B cell (primary cell): ENCODE measurements around the gene CNOT6. TPM values are rescaled to one million over a fixed set of nuclear protein-coding genes. Genes with fewer than 3 reads are reported as not detected.

Experiments used
- ATAC-seq: fragments of 200-7000 bp; cut with Tn5 transposase; one replicate; pipeline ENCODE4 v1.10.0; 2021; ENCODE audit warnings: low read depth, mild to moderate bottlenecking, moderate number of reproducible peaks, moderate library complexity
- CTCF ChIA-PET: fragments of 350-600 bp; sonication (Branson Sonifier 250); formaldehyde crosslinking; loops from one replicate; lab custom pipeline; 2021; ENCODE audit warnings: antibody characterized with exemption, inconsistent platforms; lab: Charles Lee
- POLR2A ChIA-PET: fragments of 350-600 bp; sonication (Branson Sonifier 250); formaldehyde crosslinking; loops from one replicate; lab custom pipeline; 2021; ENCODE audit warnings: antibody characterized with exemption; lab: Charles Lee
- DNase-seq: peaks from one replicate; pipeline ENCODE4 v3.0.0; 2013
- H2AFZ ChIP-seq: 2 replicates; pipeline ENCODE4 v1.6.1; 2012; ENCODE audit warnings: mild to moderate bottlenecking, low read depth, low read length; ENCODE audit not compliant: insufficient read depth, poor library complexity, severe bottlenecking
- H3K27ac ChIP-seq, 2 donors: 1 replicate in 1 of 2; 2 replicates in 1 of 2; pipeline ENCODE4 v1.5.1; 2012 to 2013; ENCODE audit warnings: low read length in 2 of 2, mild to moderate bottlenecking in 2 of 2, moderate library complexity in 1 of 2
- H3K27me3 ChIP-seq, 4 experiments: fragments of 200-600 bp in 1 of 4; sonication (generic) in 1 of 4; replicated peaks in 1 of 4; 1 replicate in 2 of 4; 2 replicates in 2 of 4; pipeline versions ENCODE4 v1.6.1 to v1.7.0; 2013 to 2016; ENCODE audit warnings: low read length in 3 of 4, mild to moderate bottlenecking in 2 of 4, mixed read lengths in 1 of 4, moderate library complexity in 1 of 4; ENCODE audit not compliant: insufficient read depth in 4 of 4, control insufficient read depth in 3 of 4; ENCODE audit errors: control extremely low read depth in 1 of 4
- H3K36me3 ChIP-seq, 2 experiments: replicated peaks in 1 of 2; 1 replicate in 1 of 2; 2 replicates in 1 of 2; pipeline versions ENCODE4 v1.6.1 to v1.7.1; 2013; ENCODE audit warnings: low read length in 1 of 2; ENCODE audit not compliant: insufficient read depth in 2 of 2, control insufficient read depth in 1 of 2; ENCODE audit errors: control extremely low read depth in 1 of 2, extremely low read depth in 1 of 2
- H3K4me1 ChIP-seq, 2 donors: fragments of 200-600 bp in 1 of 2; sonication (generic) in 1 of 2; 1 replicate in 1 of 2; 2 replicates in 1 of 2; pipeline versions ENCODE4 v1.5.1 to v1.6.1; 2013 to 2017; ENCODE audit warnings: low read length in 2 of 2; ENCODE audit not compliant: control insufficient read depth in 2 of 2, insufficient read depth in 2 of 2
- H3K4me2 ChIP-seq: replicated peaks from 2 replicates; pipeline ENCODE3; 2012; ENCODE audit warnings: mild to moderate bottlenecking, low read depth, low read length; ENCODE audit not compliant: poor library complexity, severe bottlenecking
- H3K4me3 ChIP-seq, 5 experiments: fragments of 200-600 bp in 1 of 5; sonication (generic) in 1 of 5; 1 replicate in 3 of 5; 2 replicates in 2 of 5; pipeline versions ENCODE4 v1.5.1 to v1.7.0; 2011 to 2016; ENCODE audit warnings: low read length in 4 of 5, mild to moderate bottlenecking in 4 of 5, low read depth in 2 of 5, control low read depth in 1 of 5, moderate library complexity in 1 of 5; ENCODE audit not compliant: insufficient read depth in 1 of 5; ENCODE audit errors: control extremely low read depth in 1 of 5, extremely low read depth in 1 of 5
- H3K79me2 ChIP-seq: fragments of 200-600 bp; sonication (generic); one replicate; pipeline ENCODE4 v1.6.0; 2016; ENCODE audit warnings: low read length; ENCODE audit not compliant: control insufficient read depth, insufficient read depth
- H3K9ac ChIP-seq: fragments of 200-600 bp; sonication (generic); 2 replicates; pipeline ENCODE4 v1.6.1; 2017; ENCODE audit warnings: mild to moderate bottlenecking, low read length, moderate library complexity
- H3K9me3 ChIP-seq, 3 donors: one replicate each; pipeline versions ENCODE4 v1.6.1 to v1.7.1; 2013; ENCODE audit warnings: low read length in 2 of 3; ENCODE audit not compliant: control insufficient read depth in 2 of 3, insufficient read depth in 1 of 3; ENCODE audit errors: control extremely low read depth in 1 of 3
- H4K20me1 ChIP-seq: 2 replicates; pipeline ENCODE4 v1.6.0; 2012; ENCODE audit warnings: mild to moderate bottlenecking, low read length; ENCODE audit not compliant: insufficient read depth, control insufficient read depth, poor library complexity, severe bottlenecking
- H3K27ac Mint-ChIP-seq: one replicate; pipeline ENCODE4 v1.8.0; 2021; ENCODE audit warnings: mixed read lengths
- H3K27me3 Mint-ChIP-seq: one replicate; pipeline ENCODE4 v1.8.0; 2021; ENCODE audit warnings: mixed read lengths
- H3K4me1 Mint-ChIP-seq: one replicate; pipeline ENCODE4 v1.8.0; 2021; ENCODE audit warnings: mixed read lengths
- H3K4me3 Mint-ChIP-seq: one replicate; pipeline ENCODE4 v1.8.0; 2021; ENCODE audit warnings: mixed read lengths
- H3K9me3 Mint-ChIP-seq: one replicate; pipeline ENCODE4 v1.8.0; 2022; ENCODE audit warnings: mixed read lengths; ENCODE audit not compliant: insufficient read depth
- EZH2 ChIP-seq: IDR thresholded peaks from 2 replicates; pipeline ENCODE4 v1.6.1; 2012; ENCODE audit warnings: borderline replicate concordance, low read depth, mild to moderate bottlenecking, moderate library complexity, low read length; ENCODE audit not compliant: insufficient read depth, poor library complexity, severe bottlenecking
- WGBS: methylation state at CpG from one replicate; pipeline ENCODE4 v1.1.5; 2013; ENCODE audit warnings: missing lambda C conversion rate; ENCODE audit not compliant: insufficient coverage; 5-methylcytosine and 5-hydroxymethylcytosine counted together
- intact Hi-C: fragments of 100-400 bp; cut with micrococcal nuclease; formaldehyde crosslinking; loops from one replicate; pipeline ENCODE4 v1.10.0; 2022
- polyA plus RNA-seq: library from polyadenylated mRNA; depleted of rRNA; stranded (reverse); fragments of >200 nt; gene quantifications from 2 replicates; pipeline ENCODE4 v1.2.3, GENCODE V29; 2012
- total RNA-seq, 2 donors: library from RNA; stranded (reverse); fragments of 120-200 nt in 1 of 2; gene quantifications; 1 replicate in 1 of 2; 2 replicates in 1 of 2; pipeline versions ENCODE4 v1.2.3 to v1.2.4, GENCODE V29; 2013 to 2022
- TF ChIP-seq, protein P1 (sequence below): fragments of 200-600 bp; IDR thresholded peaks from one replicate; pipeline ENCODE4 v1.8.0; 2022; ENCODE audit warnings: antibody characterized with exemption, mild to moderate bottlenecking

Gene CNOT6
- total and polyA plus RNA-seq, 2 donors (not counting 1 experiment from before 2014, with no cell fraction given), result 4.3 to 31.1 TPM

DNA sequence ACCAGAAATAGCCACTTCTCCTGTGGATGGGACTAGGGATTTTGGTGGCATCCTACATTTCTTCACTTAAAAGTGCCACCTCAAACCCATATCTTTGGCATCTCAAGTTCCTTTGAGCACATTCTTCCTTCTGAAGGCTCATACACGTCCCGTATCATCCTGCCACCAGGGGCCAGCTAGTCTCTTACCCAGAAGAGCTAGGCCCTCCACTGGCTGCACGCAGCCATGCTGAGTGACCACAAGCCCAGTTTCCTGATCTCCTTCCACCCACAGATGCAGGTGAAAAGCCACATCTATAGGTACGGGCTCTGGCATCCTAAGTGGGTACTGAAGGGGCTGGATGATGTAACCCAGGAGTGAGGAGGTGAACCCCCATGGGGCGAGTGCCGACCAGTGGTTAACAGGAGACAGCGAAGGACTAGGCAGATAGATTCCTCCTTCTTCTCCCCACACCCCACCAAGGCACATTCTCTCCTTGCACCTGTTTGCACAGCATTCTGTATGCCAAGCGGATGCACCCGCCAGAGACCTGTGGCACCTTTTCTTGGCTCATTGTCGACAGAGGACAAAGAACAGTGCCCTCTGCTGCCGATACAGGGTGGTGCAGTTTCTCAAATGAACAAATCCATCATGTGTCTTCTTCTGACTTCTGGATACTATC lies 111.5 kb downstream of the CNOT6 start:
- ChIA-PET CTCF (interaction anchor here (1.6 kb wide), 1 partner anchor 25 kb away, joined by 4 read pairs; no protein-coding TSS in a partner anchor), POLR2A (no interaction called here)
- DNase-seq (peak; percentile 42), ATAC-seq (no peak)
- Mint-ChIP-seq H3K4me1 (no peaks in the 10 kb centered on the region), H3K27me3 (no peaks in the 10 kb centered on the region), H3K27ac (no peak overlapping the region), H3K4me3 (no peak overlapping the region), H3K9me3 (no peaks in the 10 kb centered on the region)
- no peak overlapping the region for H3K9ac ChIP-seq
- no peaks in the 10 kb centered on the region for H3K79me2 ChIP-seq
- intact Hi-C loops, result no loop called here
- no peaks in the 10 kb centered on the region for H3K9me3 ChIP-seq
- no peak overlapping the region for H3K4me3 ChIP-seq
- no peak overlapping the region for H3K27ac ChIP-seq
- no peak overlapping the region for H2AFZ ChIP-seq
- no peak overlapping the region for H3K4me2 ChIP-seq
- 60% methylated on average over 11 of the region's 11 CpGs for WGBS
- H3K36me3 ChIP-seq, result no peaks in the 10 kb centered on the region
- peaks cover 0 to 2% (median 0%) of the 10 kb centered on the region in 4 experiments for H3K27me3 ChIP-seq
- H3K4me1 ChIP-seq, result no peaks in the 10 kb centered on the region
- TF ChIP-seq EZH2, result no peak
- TF ChIP-seq, protein P1, sequence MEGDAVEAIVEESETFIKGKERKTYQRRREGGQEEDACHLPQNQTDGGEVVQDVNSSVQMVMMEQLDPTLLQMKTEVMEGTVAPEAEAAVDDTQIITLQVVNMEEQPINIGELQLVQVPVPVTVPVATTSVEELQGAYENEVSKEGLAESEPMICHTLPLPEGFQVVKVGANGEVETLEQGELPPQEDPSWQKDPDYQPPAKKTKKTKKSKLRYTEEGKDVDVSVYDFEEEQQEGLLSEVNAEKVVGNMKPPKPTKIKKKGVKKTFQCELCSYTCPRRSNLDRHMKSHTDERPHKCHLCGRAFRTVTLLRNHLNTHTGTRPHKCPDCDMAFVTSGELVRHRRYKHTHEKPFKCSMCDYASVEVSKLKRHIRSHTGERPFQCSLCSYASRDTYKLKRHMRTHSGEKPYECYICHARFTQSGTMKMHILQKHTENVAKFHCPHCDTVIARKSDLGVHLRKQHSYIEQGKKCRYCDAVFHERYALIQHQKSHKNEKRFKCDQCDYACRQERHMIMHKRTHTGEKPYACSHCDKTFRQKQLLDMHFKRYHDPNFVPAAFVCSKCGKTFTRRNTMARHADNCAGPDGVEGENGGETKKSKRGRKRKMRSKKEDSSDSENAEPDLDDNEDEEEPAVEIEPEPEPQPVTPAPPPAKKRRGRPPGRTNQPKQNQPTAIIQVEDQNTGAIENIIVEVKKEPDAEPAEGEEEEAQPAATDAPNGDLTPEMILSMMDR, result peak; percentile 75
- no peaks in the 10 kb centered on the region for H4K20me1 ChIP-seq

DNA sequence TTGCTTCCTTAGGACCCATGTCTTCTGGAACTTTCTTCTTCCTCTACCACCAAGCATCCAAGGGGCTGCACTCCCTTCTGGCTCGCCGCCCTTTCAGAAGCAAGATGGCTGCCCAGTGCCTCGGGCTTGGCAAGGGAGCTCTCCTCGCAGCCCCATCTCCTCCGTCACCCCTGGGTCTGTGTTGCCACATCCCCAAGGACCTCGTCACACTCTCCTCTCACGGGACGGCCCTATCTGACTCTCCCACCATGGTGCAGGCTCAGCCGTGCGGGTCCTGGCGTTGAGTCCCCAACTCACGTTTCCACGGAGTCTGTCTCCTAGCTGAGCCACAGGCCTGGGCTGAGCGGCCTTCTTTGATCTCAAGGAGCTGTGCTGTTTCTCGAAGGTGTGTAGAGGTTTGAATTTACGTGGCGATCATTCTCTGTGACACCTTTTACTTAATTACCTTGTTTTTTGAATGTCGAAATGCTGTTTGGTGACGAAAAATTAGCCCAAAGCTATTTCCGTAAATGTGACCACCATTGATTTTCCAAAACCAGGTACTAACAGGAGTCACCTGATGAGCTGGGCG lies 112.1 kb downstream of the CNOT6 start:
- H2AFZ ChIP-seq, result no peak overlapping the region
- H3K27ac ChIP-seq, result no peak overlapping the region
- WGBS, result 84% methylated on average over 21 of the region's 21 CpGs
- no peak overlapping the region for H3K4me3 ChIP-seq
- Mint-ChIP-seq H3K9me3 (no peaks in the 10 kb centered on the region), H3K4me3 (no peak overlapping the region), H3K4me1 (no peaks in the 10 kb centered on the region), H3K27ac (no peak overlapping the region), H3K27me3 (no peaks in the 10 kb centered on the region)
- ChIA-PET POLR2A (no interaction called here), CTCF (interaction anchor here (1.6 kb wide), 1 partner anchor 25 kb away, joined by 4 read pairs; no protein-coding TSS in a partner anchor)
- no peaks in the 10 kb centered on the region for H3K79me2 ChIP-seq
- H3K9me3 ChIP-seq, result no peaks in the 10 kb centered on the region
- intact Hi-C loops, result no loop called here
- no peak for ATAC-seq
- TF ChIP-seq, protein P1, result no peak
- no peak for TF ChIP-seq EZH2
- no peak overlapping the region for H3K9ac ChIP-seq
- H3K4me2 ChIP-seq, result no peak overlapping the region
- no peaks in the 10 kb centered on the region for H3K36me3 ChIP-seq
- peaks cover 0 to 2% (median 0%) of the 10 kb centered on the region in 4 experiments for H3K27me3 ChIP-seq
- H3K4me1 ChIP-seq, result no peaks in the 10 kb centered on the region
- no peaks in the 10 kb centered on the region for H4K20me1 ChIP-seq
- DNase-seq, result no peak
